Trophoblast cell (in vitro differentiated cells and primary cell): Measurements from ENCODE around the gene SPATA33.

Source experiments
- DNase-seq, 2 donors: peaks; one replicate each; pipeline ENCODE4 v3.0.0-alpha.2; 2016
- H2AFZ ChIP-seq: 2 replicates; pipeline ENCODE4 v1.6.1; 2013; ENCODE audit warnings: low read length, moderate library complexity, mild to moderate bottlenecking; ENCODE audit not compliant: insufficient read depth, poor library complexity
- H2AK5ac ChIP-seq: 2 replicates; pipeline ENCODE4 v1.6.1; 2013; ENCODE audit warnings: mild to moderate bottlenecking, low read length
- H2BK120ac ChIP-seq: 2 replicates; pipeline ENCODE4 v1.6.1; 2013; ENCODE audit warnings: low read length, mild to moderate bottlenecking, moderate library complexity; ENCODE audit not compliant: insufficient read depth, poor library complexity
- H2BK12ac ChIP-seq: 2 replicates; pipeline ENCODE4 v1.6.1; 2013; ENCODE audit warnings: mild to moderate bottlenecking, low read length, moderate library complexity
- H2BK5ac ChIP-seq: 2 replicates; pipeline ENCODE4 v1.6.1; 2013; ENCODE audit warnings: low read length, low read depth, moderate library complexity, mild to moderate bottlenecking; ENCODE audit not compliant: poor library complexity
- H3K14ac ChIP-seq: 2 replicates; pipeline ENCODE4 v1.6.1; 2013; ENCODE audit warnings: mild to moderate bottlenecking, low read length
- H3K18ac ChIP-seq: 2 replicates; pipeline ENCODE4 v1.6.1; 2013; ENCODE audit warnings: mild to moderate bottlenecking, low read length
- H3K23ac ChIP-seq: 2 replicates; pipeline ENCODE4 v1.6.1; 2013; ENCODE audit warnings: low read length
- H3K27ac ChIP-seq: 2 replicates; pipeline ENCODE4 v1.5.1; 2013; ENCODE audit warnings: low read depth, mild to moderate bottlenecking, inconsistent platforms, low read length, moderate library complexity
- H3K27me3 ChIP-seq: 2 replicates; pipeline ENCODE4 v1.6.1; 2013; ENCODE audit warnings: inconsistent platforms, mild to moderate bottlenecking, low read length, moderate library complexity; ENCODE audit not compliant: insufficient read depth
- H3K36me3 ChIP-seq, 2 experiments: 1 replicate in 1 of 2; 2 replicates in 1 of 2; pipeline ENCODE4 v1.6.1; 2013; ENCODE audit warnings: low read length in 2 of 2, mild to moderate bottlenecking in 2 of 2, moderate library complexity in 1 of 2; ENCODE audit not compliant: insufficient read depth in 2 of 2, control insufficient read depth in 1 of 2
- H3K4ac ChIP-seq: 2 replicates; pipeline ENCODE4 v1.6.1; 2013; ENCODE audit warnings: low read depth, mild to moderate bottlenecking, low read length, moderate library complexity
- H3K4me1 ChIP-seq, 2 experiments: 1 replicate in 1 of 2; 2 replicates in 1 of 2; pipeline ENCODE4 v1.6.1; 2013; ENCODE audit warnings: low read length in 2 of 2, mild to moderate bottlenecking in 2 of 2, moderate library complexity in 1 of 2; ENCODE audit not compliant: insufficient read depth in 2 of 2, control insufficient read depth in 1 of 2
- H3K4me2 ChIP-seq: 2 replicates; pipeline ENCODE4 v1.6.1; 2013; ENCODE audit warnings: inconsistent platforms, mild to moderate bottlenecking, low read length, moderate library complexity
- H3K4me3 ChIP-seq: 2 replicates; pipeline ENCODE4 v1.5.1; 2013; ENCODE audit warnings: mild to moderate bottlenecking, low read depth, low read length, inconsistent platforms
- H3K79me1 ChIP-seq: one replicate; pipeline ENCODE4 v1.6.1; 2013; ENCODE audit warnings: low read length
- H3K79me2 ChIP-seq: 2 replicates; pipeline ENCODE4 v1.6.1; 2013; ENCODE audit warnings: low read length, mild to moderate bottlenecking; ENCODE audit not compliant: control insufficient read depth, insufficient read depth, poor library complexity
- H3K9ac ChIP-seq: 2 replicates; pipeline ENCODE4 v1.6.1; 2013; ENCODE audit warnings: mild to moderate bottlenecking, low read length
- H3K9me3 ChIP-seq: 2 replicates; pipeline ENCODE4 v1.6.1; 2013; ENCODE audit warnings: low read depth, mild to moderate bottlenecking, control low read depth, inconsistent platforms, low read length; ENCODE audit not compliant: insufficient read depth
- H4K12ac ChIP-seq: 2 replicates; pipeline ENCODE4 v1.6.1; 2013; ENCODE audit warnings: low read depth, mild to moderate bottlenecking, low read length, moderate library complexity
- H4K8ac ChIP-seq: 2 replicates; pipeline ENCODE4 v1.6.1; 2013; ENCODE audit warnings: low read depth, mild to moderate bottlenecking, low read length, moderate library complexity
- H4K91ac ChIP-seq: one replicate; pipeline ENCODE4 v1.6.1; 2013; ENCODE audit warnings: low read depth, mild to moderate bottlenecking, low read length, moderate library complexity
- whole genome bisulfite sequencing: extraction: QIAGEN DNeasy Blood & Tissue Kit; methylation state at CpG from one replicate; pipeline ENCODE4 v1.1.7; 2013; ENCODE audit warnings: missing lambda C conversion rate; ENCODE audit not compliant: insufficient read length, insufficient coverage; ENCODE audit errors: extremely low coverage; 5-methylcytosine and 5-hydroxymethylcytosine counted together

The SPATA33 gene

DNA sequence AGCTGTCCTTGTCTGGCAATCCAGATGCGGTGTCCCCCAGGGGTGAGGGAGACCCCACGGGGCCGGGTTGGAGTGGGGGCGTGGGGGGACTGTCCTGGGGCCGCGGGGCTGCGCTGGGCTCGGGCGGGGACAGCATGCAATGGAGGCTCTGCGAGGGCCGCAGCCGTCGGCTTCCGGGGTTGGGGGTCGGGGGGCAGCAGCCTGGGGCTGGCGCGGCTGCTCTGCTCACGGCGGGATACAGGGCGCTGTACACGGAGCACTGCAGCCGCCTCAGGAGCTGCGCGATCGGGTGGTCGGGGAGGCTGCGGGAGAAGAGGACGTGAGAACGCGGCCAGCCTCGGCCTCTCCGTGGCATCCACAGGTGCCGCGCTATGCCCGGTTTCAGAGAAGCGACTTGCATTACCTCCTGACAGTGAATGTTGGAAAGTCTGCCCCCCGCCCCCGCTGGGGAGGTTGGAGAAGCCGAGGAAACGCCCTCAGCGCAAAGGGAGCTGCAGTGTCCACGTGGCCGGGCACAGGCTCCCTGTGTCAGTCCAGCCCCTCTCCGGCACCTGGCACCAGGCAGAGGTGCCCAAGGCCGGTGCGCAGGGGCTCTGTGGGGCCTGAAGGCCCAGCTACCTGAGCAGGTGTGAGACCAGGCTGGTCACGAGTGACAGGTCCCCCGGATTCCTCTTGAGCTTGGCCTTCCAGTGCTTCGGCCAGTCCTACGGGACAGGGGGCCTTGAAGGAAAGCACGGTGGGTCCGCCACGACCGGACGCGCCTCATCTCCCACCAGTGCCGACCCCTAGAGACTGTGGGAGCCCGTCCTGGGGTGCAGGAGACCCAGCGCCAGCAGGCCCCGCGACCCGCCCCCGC is 53.3 kb downstream of the SPATA33 start:
- WGBS = no CpG with 5 or more reads among the region's 63 CpGs
- Histone ChIP-seq H3K79me1 (peaks cover 6% of the 10 kb centered on the region), H3K27ac (no peak overlapping the region), H2BK120ac (no peak overlapping the region), H3K36me3 (no peaks in the 10 kb centered on the region), H2BK12ac (no peak overlapping the region), H4K12ac (peak overlapping the region; percentile 7), H3K4ac (no peak overlapping the region), H4K8ac (no peak overlapping the region), H3K4me1 (peaks cover 4 to 9% of the 10 kb centered on the region in 2 experiments), H3K23ac (no peak overlapping the region), H3K14ac (no peak overlapping the region), H2AFZ (no peak overlapping the region), H3K79me2 (peaks cover 2% of the 10 kb centered on the region), H2BK5ac (no peak overlapping the region), H3K4me2 (no peak overlapping the region), H3K4me3 (no peak overlapping the region), H4K91ac (no peak overlapping the region), H3K18ac (no peak overlapping the region), H3K27me3 (no peaks in the 10 kb centered on the region), H3K9ac (no peak overlapping the region), H3K9me3 (no peaks in the 10 kb centered on the region), H2AK5ac (peak overlapping the region; percentile 15)
- DNase-seq = no peak

- Histone ChIP-seq H4K91ac (no peak overlapping the region), H3K9me3 (no peaks in the 10 kb centered on the region), H3K18ac (peak overlapping the region; percentile 61), H2BK12ac (no peak overlapping the region), H4K12ac (peak overlapping the region; percentile 80), H2AK5ac (no peak overlapping the region), H3K4me3 (peak overlapping the region; percentile 62), H3K36me3 (no peaks in the 10 kb centered on the region), H3K9ac (peak overlapping the region; percentile 39), H4K8ac (peak overlapping the region; percentile 61), H3K27ac (no peak overlapping the region), H2BK5ac (no peak overlapping the region), H3K79me2 (peaks cover 2% of the 10 kb centered on the region), H3K79me1 (peaks cover 6% of the 10 kb centered on the region), H3K23ac (no peak overlapping the region), H3K27me3 (no peaks in the 10 kb centered on the region), H3K4me1 (peaks cover 4 to 9% of the 10 kb centered on the region in 2 experiments), H3K4ac (no peak overlapping the region), H2BK120ac (no peak overlapping the region), H3K4me2 (peak overlapping the region; percentile 91), H3K14ac (peak overlapping the region; percentile 39), H2AFZ (peak overlapping the region; percentile 61)
- WGBS = no CpG with 5 or more reads among the region's 48 CpGs
- no peak for DNase-seq
Measured at GRCh38 chr16:89711601-89712273, 54.1 kb downstream of the SPATA33 start.

DNA sequence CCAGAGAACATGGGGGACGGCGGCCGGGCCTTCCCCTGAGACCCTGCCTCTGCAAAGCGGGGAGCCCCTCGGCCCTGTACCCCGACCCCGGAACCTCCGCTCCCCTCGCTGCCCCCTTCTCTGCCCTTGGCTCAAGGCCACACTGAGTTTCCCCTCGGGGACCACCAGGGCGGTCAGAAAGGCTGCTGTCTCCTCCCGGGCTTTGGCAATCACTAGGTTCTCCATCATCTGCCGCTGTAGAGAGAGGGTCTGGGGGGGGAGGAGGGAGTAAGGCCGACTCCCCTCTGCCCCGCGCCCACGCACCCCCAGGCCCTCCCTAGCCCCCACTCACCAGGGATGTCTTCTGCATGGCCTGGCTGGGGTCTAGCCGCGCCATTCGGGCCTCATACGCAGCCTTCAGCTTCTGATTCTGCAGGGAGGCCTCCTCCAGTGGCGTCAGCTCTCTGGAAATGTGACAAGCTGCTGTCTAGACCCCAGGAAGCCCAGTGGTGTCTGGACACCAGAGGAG is 54.7 kb downstream of the SPATA33 start:
- Histone ChIP-seq H3K79me1 (peaks cover 6% of the 10 kb centered on the region), H3K18ac (peak overlapping the region; percentile 61), H3K36me3 (peaks cover 0 to 3% of the 10 kb centered on the region in 2 experiments), H3K79me2 (peaks cover 2% of the 10 kb centered on the region), H4K8ac (peak overlapping the region; percentile 61), H2BK120ac (no peak overlapping the region), H4K12ac (peak overlapping the region; percentile 80), H3K9me3 (no peaks in the 10 kb centered on the region), H3K4me1 (peaks cover 4 to 9% of the 10 kb centered on the region in 2 experiments), H3K27me3 (no peaks in the 10 kb centered on the region), H3K4me3 (peak overlapping the region; percentile 62), H2BK12ac (no peak overlapping the region), H3K9ac (peak overlapping the region; percentile 39), H2AFZ (peak overlapping the region; percentile 61), H2AK5ac (no peak overlapping the region), H2BK5ac (no peak overlapping the region), H3K4me2 (peak overlapping the region; percentile 91), H3K14ac (peak overlapping the region; percentile 39), H3K27ac (no peak overlapping the region), H3K4ac (no peak overlapping the region), H4K91ac (no peak overlapping the region), H3K23ac (no peak overlapping the region)
- DNase-seq = no peak
- WGBS = no CpG with 5 or more reads among the region's 22 CpGs

- Histone ChIP-seq H2BK120ac (no peak overlapping the region), H2BK12ac (no peak overlapping the region), H3K23ac (no peak overlapping the region), H2BK5ac (no peak overlapping the region), H3K14ac (no peak overlapping the region), H3K27ac (no peak overlapping the region), H2AK5ac (no peak overlapping the region), H3K4me3 (no peak overlapping the region), H4K91ac (no peak overlapping the region), H4K8ac (no peak overlapping the region), H2AFZ (no peak overlapping the region), H3K9ac (no peak overlapping the region), H3K4ac (no peak overlapping the region), H3K27me3 (no peaks in the 10 kb centered on the region), H3K4me2 (no peak overlapping the region), H3K79me2 (peaks cover 8% of the 10 kb centered on the region), H3K9me3 (no peaks in the 10 kb centered on the region), H3K4me1 (peaks cover 8 to 13% of the 10 kb centered on the region in 2 experiments), H3K18ac (no peak overlapping the region), H3K79me1 (peaks cover 15% of the 10 kb centered on the region), H4K12ac (no peak overlapping the region), H3K36me3 (peaks cover 0 to 3% of the 10 kb centered on the region in 2 experiments)
- WGBS = no CpG with 5 or more reads among the region's 15 CpGs
- no peak for DNase-seq
Measured at GRCh38 chr16:89716493-89716892, 58.9 kb downstream of the SPATA33 start.
